ENCODE results near the gene CBR1.

- TF ChIP-seq CTCF (IDR thresholded peaks at IDR 0.05) (no peak), POLR2A (IDR thresholded peaks at IDR 0.05) (no peak)
These were observed 12.4 kb downstream of the CBR1 start for GRCh38 chr21:36082237-36082664.

All from adrenal gland (tissue), 5 donors.